SK-N-SH (cell line): ENCODE data around the gene PACSIN3. TPM values are rescaled to one million over a fixed set of nuclear protein-coding genes. Genes with fewer than 3 reads are reported as not detected.
A peak's percentile ranks its signal among the peaks of the same experiment; 100 is the strongest.

Experiments used
- CTCF ChIA-PET: fragments of 300-600, 350-600 bp; formaldehyde crosslinking; extraction: SDS; loops from one replicate; lab custom pipeline; 2021; lab: Yijun Ruan, JAX
- POLR2A ChIA-PET: fragments of 350-600 bp; sonication (Branson Sonifier 250); formaldehyde crosslinking; extraction: SDS; loops from one replicate; lab custom pipeline; 2020; ENCODE audit warnings: antibody characterized with exemption, inconsistent platforms; lab: Yijun Ruan, JAX
- DNase-seq: peaks from one replicate; pipeline ENCODE4 v3.0.0; 2012
- H2AFZ ChIP-seq: fragments of 200-600 bp; sonication (generic); 2 replicates; pipeline ENCODE4 v1.8.1; 2016; ENCODE audit warnings: antibody characterized with exemption, mild to moderate bottlenecking, low read depth
- H3F3A ChIP-seq: fragments of 200-600 bp; sonication (generic); replicated peaks from 2 replicates; pipeline ENCODE3; 2016; ENCODE audit warnings: antibody characterized with exemption, mild to moderate bottlenecking; ENCODE audit not compliant: insufficient read depth
- H3K27ac ChIP-seq, 2 experiments: fragments of 200-500 bp in 1 of 2; fragments of 200-600 bp in 1 of 2; sonication (Bioruptor generic) in 1 of 2; sonication (generic), shearing (Covaris generic) in 1 of 2; 2 replicates each; pipeline versions ENCODE4 v1.5.1 to v1.6.1; 2014 to 2016; ENCODE audit warnings: low read depth in 2 of 2, inconsistent platforms in 1 of 2, low read length in 1 of 2, mild to moderate bottlenecking in 1 of 2, mixed read lengths in 1 of 2
- H3K27me3 ChIP-seq: fragments of 200-600 bp; sonication (generic), shearing (Covaris generic); 2 replicates; pipeline ENCODE4 v1.6.1; 2016; ENCODE audit warnings: mixed run types; ENCODE audit not compliant: insufficient read depth
- H3K36me3 ChIP-seq, 2 experiments: fragments of 200-500 bp in 1 of 2; fragments of 200-600 bp in 1 of 2; sonication (Bioruptor generic) in 1 of 2; sonication (generic) in 1 of 2; replicated peaks in 1 of 2; 2 replicates each; pipeline versions ENCODE3 to v1.5.1; 2014 to 2016; ENCODE audit warnings: low read length in 1 of 2, mild to moderate bottlenecking in 1 of 2; ENCODE audit not compliant: insufficient read depth in 2 of 2, control insufficient read depth in 1 of 2
- H3K4me1 ChIP-seq, 2 experiments: fragments of 200-500 bp in 1 of 2; fragments of 200-600 bp in 1 of 2; sonication (Bioruptor generic) in 1 of 2; sonication (generic), shearing (Covaris generic) in 1 of 2; 2 replicates each; pipeline versions ENCODE4 v1.5.1 to v1.6.1; 2014 to 2016; ENCODE audit warnings: low read depth in 1 of 2, low read length in 1 of 2, mixed run types in 1 of 2; ENCODE audit not compliant: insufficient read depth in 2 of 2, control insufficient read depth in 1 of 2
- H3K4me2 ChIP-seq: fragments of 200-600 bp; sonication (generic), shearing (Covaris generic); 2 replicates; pipeline ENCODE4 v1.6.1; 2017; ENCODE audit warnings: mixed run types
- H3K4me3 ChIP-seq, 2 experiments: fragments of 200-500 bp in 1 of 2; fragments of 200-600 bp in 1 of 2; sonication (Bioruptor generic) in 1 of 2; sonication (generic), shearing (Covaris generic) in 1 of 2; 2 replicates each; pipeline versions ENCODE4 v1.5.1 to v1.8.1; 2014 to 2016; ENCODE audit warnings: low read depth in 2 of 2, inconsistent platforms in 1 of 2, low read length in 1 of 2, mild to moderate bottlenecking in 1 of 2, mixed read lengths in 1 of 2, moderate library complexity in 1 of 2
- H3K79me2 ChIP-seq: fragments of 200-600 bp; sonication (generic); 2 replicates; pipeline ENCODE4 v1.8.1; 2017; ENCODE audit warnings: mild to moderate bottlenecking; ENCODE audit not compliant: insufficient read depth
- H3K9ac ChIP-seq: fragments of 200-600 bp; sonication (generic); 2 replicates; pipeline ENCODE4 v1.6.1; 2017; ENCODE audit warnings: mixed run types
- H3K9me2 ChIP-seq: fragments of 200-600 bp; sonication (generic); 2 replicates; pipeline ENCODE4 v1.6.1; 2017; ENCODE audit warnings: mixed run types
- H3K9me3 ChIP-seq: fragments of 200-600 bp; sonication (generic); 2 replicates; pipeline ENCODE4 v1.6.1; 2017; ENCODE audit warnings: mixed run types, mild to moderate bottlenecking, moderate library complexity
- H4K20me1 ChIP-seq: fragments of 200-600 bp; sonication (generic); 2 replicates; pipeline ENCODE4 v1.6.1; 2017; ENCODE audit warnings: mild to moderate bottlenecking, mixed run types; ENCODE audit not compliant: insufficient read depth
- EP300 ChIP-seq, 2 experiments: IDR thresholded peaks; 2 replicates each; pipeline versions ENCODE4 v1.4.0 to v1.6.1; 2012; ENCODE audit warnings: borderline replicate concordance in 1 of 2, low read depth in 1 of 2, low read length in 1 of 2
- FOXJ3 ChIP-seq: sonication (generic); formaldehyde crosslinking; IDR thresholded peaks from 2 replicates; pipeline ENCODE4 v1.5.1; 2020; ENCODE audit warnings: mild to moderate bottlenecking, missing genetic modification reagents
- JUND ChIP-seq: IDR thresholded peaks from 2 replicates; pipeline ENCODE4 v1.4.0; 2012
- NFIC ChIP-seq: IDR thresholded peaks from 2 replicates; pipeline ENCODE4 v1.4.0; 2012; ENCODE audit warnings: borderline replicate concordance
- POLR2AphosphoS5 ChIP-seq: IDR thresholded peaks from 2 replicates; pipeline ENCODE4 v1.6.1; 2012; ENCODE audit warnings: low read depth, low read length
- RFX5 ChIP-seq: IDR thresholded peaks from 2 replicates; pipeline ENCODE4 v1.6.1; 2012; ENCODE audit warnings: mild to moderate bottlenecking, improper control_type of control experiment, low read length
- RXRA ChIP-seq: IDR thresholded peaks from 2 replicates; pipeline ENCODE4 v1.4.0; 2012; ENCODE audit warnings: low read depth, mild to moderate bottlenecking, borderline replicate concordance
- SIN3A ChIP-seq: IDR thresholded peaks from 2 replicates; pipeline ENCODE4 v1.6.1; 2012; ENCODE audit warnings: low read depth, mild to moderate bottlenecking, low read length, moderate library complexity, borderline replicate concordance
- SMC3 ChIP-seq: IDR thresholded peaks from 2 replicates; pipeline ENCODE4 v1.6.1; 2012; ENCODE audit warnings: low read depth, low read length, improper control_type of control experiment
- TAF1 ChIP-seq: IDR thresholded peaks from 2 replicates; pipeline ENCODE4 v1.6.1; 2012; ENCODE audit warnings: low read depth, mild to moderate bottlenecking, low read length, moderate library complexity, borderline replicate concordance
- WGBS: methylation state at CpG from one replicate; pipeline ENCODE4 v1.1.6; 2017; ENCODE audit warnings: low lambda C conversion rate; 5-methylcytosine and 5-hydroxymethylcytosine counted together
- polyA plus RNA-seq, 3 experiments: library from polyadenylated mRNA; depleted of rRNA; stranded (reverse); fragments of >200 nt; gene quantifications; 2 replicates each; pipeline ENCODE4 v1.2.3, GENCODE V29; 2012
- TF ChIP-seq, protein P1 (sequence below): IDR thresholded peaks from 2 replicates; pipeline ENCODE4 v1.4.0; 2012; ENCODE audit warnings: low read depth, borderline replicate concordance
- TF ChIP-seq, protein P2 (sequence below): fragments of 200-600 bp; sonication (generic); IDR thresholded peaks from 2 replicates; pipeline ENCODE4 v1.6.1; 2017; ENCODE audit warnings: antibody characterized with exemption, mild to moderate bottlenecking, moderate library complexity
- TF ChIP-seq, protein P3 (sequence below): IDR thresholded peaks from 2 replicates; pipeline ENCODE4 v1.4.0; 2012; ENCODE audit warnings: low read depth

PACSIN3 gene
- polyA plus RNA-seq, 1 of the 3 experiments (the other 2 are of a cell fraction) = 31.1 TPM

GRCh38 chr11:47213950-47214565 lies 27.8 kb upstream of the PACSIN3 start:
- POLR2A ChIA-PET = interaction anchor here (0.6 to 4.2 kb wide), 10 partner anchors 11 to 346 kb away, joined by 3 to 69 read pairs (median 3); partner anchors contain the start of genes ACP2, CSTPP1 and PACSIN3
- Histone ChIP-seq H4K20me1 (peaks cover 24% of the 10 kb centered on the region), H3F3A (peaks cover 25% of the 10 kb centered on the region), H3K27ac (peak overlapping the region; percentile 87 to 90), H3K4me1 (peaks cover 16 to 20% of the 10 kb centered on the region in 2 experiments; a peak in 2 of 4 replicates), H2AFZ (peak overlapping the region; percentile 85), H3K4me2 (peak overlapping the region; percentile 92), H3K9me2 (no peaks in the 10 kb centered on the region), H3K36me3 (peaks cover 7 to 10% of the 10 kb centered on the region in 2 experiments), H3K79me2 (peaks cover 42% of the 10 kb centered on the region), H3K9ac (peak overlapping the region; percentile 96), H3K4me3 (peak overlapping the region; percentile 61 to 79), H3K9me3 (no peaks in the 10 kb centered on the region), H3K27me3 (no peaks in the 10 kb centered on the region)
- CTCF ChIA-PET = interaction anchor here (1.4 to 4.0 kb wide), 5 partner anchors 27 to 45 kb away, joined by 7 to 28 read pairs (median 15); partner anchors contain the start of genes ACP2, ARFGAP2, NR1H3 and PACSIN3
- peak; percentile 88 for DNase-seq
- WGBS = 6% methylated on average over 16 of the region's 20 CpGs
- TF ChIP-seq SIN3A (peak; percentile 33; the same call in 1 of the 2 replicates), NFIC (no peak), EP300 (IDR thresholded peaks at IDR 0.05; ENCODE audit: borderline replicate concordance in 1 of 2, low read depth in 1 of 2, low read length in 1 of 2) (no peak), POLR2AphosphoS5 (peak; percentile 87; the same call in 1 of the 2 replicates), RFX5 (peak; percentile 98), TAF1 (peak; percentile 71; the same call in 1 of the 2 replicates), JUND (no peak)
- TF ChIP-seq, protein P1, sequence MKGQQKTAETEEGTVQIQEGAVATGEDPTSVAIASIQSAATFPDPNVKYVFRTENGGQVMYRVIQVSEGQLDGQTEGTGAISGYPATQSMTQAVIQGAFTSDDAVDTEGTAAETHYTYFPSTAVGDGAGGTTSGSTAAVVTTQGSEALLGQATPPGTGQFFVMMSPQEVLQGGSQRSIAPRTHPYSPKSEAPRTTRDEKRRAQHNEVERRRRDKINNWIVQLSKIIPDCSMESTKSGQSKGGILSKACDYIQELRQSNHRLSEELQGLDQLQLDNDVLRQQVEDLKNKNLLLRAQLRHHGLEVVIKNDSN = no peak
- TF ChIP-seq, protein P2, sequence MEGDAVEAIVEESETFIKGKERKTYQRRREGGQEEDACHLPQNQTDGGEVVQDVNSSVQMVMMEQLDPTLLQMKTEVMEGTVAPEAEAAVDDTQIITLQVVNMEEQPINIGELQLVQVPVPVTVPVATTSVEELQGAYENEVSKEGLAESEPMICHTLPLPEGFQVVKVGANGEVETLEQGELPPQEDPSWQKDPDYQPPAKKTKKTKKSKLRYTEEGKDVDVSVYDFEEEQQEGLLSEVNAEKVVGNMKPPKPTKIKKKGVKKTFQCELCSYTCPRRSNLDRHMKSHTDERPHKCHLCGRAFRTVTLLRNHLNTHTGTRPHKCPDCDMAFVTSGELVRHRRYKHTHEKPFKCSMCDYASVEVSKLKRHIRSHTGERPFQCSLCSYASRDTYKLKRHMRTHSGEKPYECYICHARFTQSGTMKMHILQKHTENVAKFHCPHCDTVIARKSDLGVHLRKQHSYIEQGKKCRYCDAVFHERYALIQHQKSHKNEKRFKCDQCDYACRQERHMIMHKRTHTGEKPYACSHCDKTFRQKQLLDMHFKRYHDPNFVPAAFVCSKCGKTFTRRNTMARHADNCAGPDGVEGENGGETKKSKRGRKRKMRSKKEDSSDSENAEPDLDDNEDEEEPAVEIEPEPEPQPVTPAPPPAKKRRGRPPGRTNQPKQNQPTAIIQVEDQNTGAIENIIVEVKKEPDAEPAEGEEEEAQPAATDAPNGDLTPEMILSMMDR = no peak

DNA sequence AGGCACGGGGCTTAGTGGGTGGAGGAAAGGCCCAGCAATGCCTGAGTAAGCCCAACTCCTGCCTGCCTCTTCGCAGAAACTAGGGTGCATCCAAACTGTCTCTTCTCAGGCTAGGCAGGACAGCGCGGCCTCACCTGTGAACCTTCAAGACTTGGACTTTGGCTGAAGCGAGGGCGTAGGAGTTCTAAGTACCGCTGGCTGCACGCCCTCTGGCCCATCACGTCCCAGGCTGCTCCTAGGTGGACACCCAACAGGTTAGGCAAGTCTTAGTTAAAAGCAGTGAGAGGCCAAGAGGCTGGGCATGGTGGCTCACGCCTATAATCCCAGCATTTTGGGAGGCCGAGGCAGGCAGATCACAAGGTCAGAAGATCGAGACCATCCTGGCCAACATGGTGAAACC lies 26.7 kb upstream of the PACSIN3 start:
- no peaks in the 10 kb centered on the region for H3K9me2 ChIP-seq
- H2AFZ ChIP-seq = no peak overlapping the region

More for the DNA sequence above, 26.7 kb upstream of the PACSIN3 start:
- TF ChIP-seq RXRA (no peak), FOXJ3 (no peak), TAF1 (no peak), SMC3 (no peak)
- TF ChIP-seq, protein P3, sequence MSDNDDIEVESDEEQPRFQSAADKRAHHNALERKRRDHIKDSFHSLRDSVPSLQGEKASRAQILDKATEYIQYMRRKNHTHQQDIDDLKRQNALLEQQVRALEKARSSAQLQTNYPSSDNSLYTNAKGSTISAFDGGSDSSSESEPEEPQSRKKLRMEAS = no peak
- TF ChIP-seq, protein P2 = no peak
- H3K4me1 ChIP-seq = peaks cover 14% of the 10 kb centered on the region in 2 experiments; a peak in 2 of 4 replicates
- H3K36me3 ChIP-seq = peaks cover 0 to 1% of the 10 kb centered on the region in 2 experiments
- H3K9me3 ChIP-seq = no peaks in the 10 kb centered on the region
- CTCF ChIA-PET = no interaction called here
- peaks cover 30% of the 10 kb centered on the region for H3K79me2 ChIP-seq
- no peak overlapping the region for H3K4me2 ChIP-seq
- POLR2A ChIA-PET = interaction anchor here (1.0 kb wide), 1 partner anchor 22 kb away, joined by 4 read pairs; no protein-coding TSS in a partner anchor
- 94% methylated on average over 12 of the region's 12 CpGs for WGBS
- no peaks in the 10 kb centered on the region for H3K27me3 ChIP-seq
- no peak overlapping the region for H3K27ac ChIP-seq
- no peak overlapping the region for H3K9ac ChIP-seq
- H4K20me1 ChIP-seq = peaks cover 13% of the 10 kb centered on the region
- no peak for DNase-seq
- no peak overlapping the region for H3K4me3 ChIP-seq
- peaks cover 25% of the 10 kb centered on the region for H3F3A ChIP-seq
